Occipital lobe (tissue), 2 donors: ENCODE data around the gene PPP1R14D. TPM values are rescaled to one million over a fixed set of nuclear protein-coding genes. Genes with fewer than 3 reads are reported as not detected.
"Not testable (repeated sequence)": the region's sequence is repeated elsewhere in the genome, so short reads cannot be mapped to it uniquely, and the experiment has no call there.

Source experiments
- DNase-seq: peaks from one replicate; lab custom pipeline; 2025; lab: John Stamatoyannopoulos, UW
- total RNA-seq: library from RNA; depleted of rRNA; stranded (reverse); fragments of >200 nt; gene quantifications from one replicate; pipeline ENCODE4 v1.2.3, GENCODE V29; 2014

Gene PPP1R14D, protein sequence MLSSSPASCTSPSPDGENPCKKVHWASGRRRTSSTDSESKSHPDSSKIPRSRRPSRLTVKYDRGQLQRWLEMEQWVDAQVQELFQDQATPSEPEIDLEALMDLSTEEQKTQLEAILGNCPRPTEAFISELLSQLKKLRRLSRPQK
- total RNA-seq: not detected

- DNase-seq: no peak
Measured at GRCh38 chr15:40828447-40829036, at the start of gene PPP1R14D. TSS of gene PPP1R14D (minus strand) at chr15:40828708. CDS start at chr15:40828641, 67 bp downstream.

GRCh38 chr15:40877694-40878093 lies 49.2 kb upstream of the PPP1R14D start:
- no peak for DNase-seq

GRCh38 chr15:40875991-40876730 lies 47.7 kb upstream of the PPP1R14D start:
- no peak for DNase-seq

- DNase-seq: peak; percentile 38
Measured at GRCh38 chr15:40873694-40874561, 45.4 kb upstream of the PPP1R14D start, which contains the start of gene RHOV. TSS of gene RHOV (minus strand) at chr15:40874234. CDS start at chr15:40874139, 95 bp downstream.

DNA sequence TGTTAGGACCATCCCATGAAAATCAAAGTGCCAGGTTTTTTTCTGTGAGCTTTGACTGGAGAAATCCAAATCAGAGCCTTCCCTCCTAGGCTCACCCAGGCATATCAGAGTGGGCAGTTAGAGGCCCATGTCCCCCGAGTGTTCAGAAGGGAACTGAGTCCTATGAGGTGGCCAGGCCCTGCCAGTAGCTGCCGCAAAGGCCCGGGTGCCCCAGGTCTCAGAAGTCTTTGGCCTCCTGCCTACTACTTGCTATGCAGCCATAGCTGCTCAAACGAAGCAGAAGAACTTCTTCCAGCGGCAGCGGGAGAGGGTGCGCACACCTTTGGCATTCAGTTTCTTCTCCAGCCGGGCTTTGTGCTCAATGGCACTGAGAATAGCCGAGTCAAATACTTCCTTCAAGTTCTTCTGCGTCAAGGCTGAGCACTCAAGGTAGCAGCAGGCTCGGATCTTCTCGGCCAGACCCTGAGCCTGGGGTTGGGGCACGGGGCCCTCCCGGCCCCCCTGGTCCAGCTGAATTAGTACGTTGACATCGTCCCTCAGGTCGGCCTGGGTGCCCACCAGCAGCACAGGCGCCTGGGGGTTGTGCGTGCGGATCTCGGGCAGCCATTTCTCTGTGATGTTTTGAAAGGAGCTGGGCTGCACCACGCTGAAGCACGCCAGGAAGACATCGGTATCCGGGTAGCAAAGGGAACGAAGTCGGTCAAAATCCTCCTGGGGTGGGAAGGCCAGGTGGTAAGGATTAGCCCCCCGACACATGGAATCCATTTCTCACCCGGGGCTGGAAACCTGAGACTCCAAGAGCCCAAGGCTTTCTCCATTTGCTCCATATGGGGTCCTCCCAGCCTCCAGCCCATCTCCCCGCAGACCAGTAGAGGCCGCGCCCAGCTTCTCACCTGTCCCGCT lies 44.5 kb upstream of the PPP1R14D start:
- DNase-seq: no peak

GRCh38 chr15:40871749-40872617 lies 43.5 kb upstream of the PPP1R14D start:
- no peak for DNase-seq

GRCh38 chr15:40870716-40871115 lies 42.2 kb upstream of the PPP1R14D start:
- no peak for DNase-seq

- DNase-seq: no peak
Measured at GRCh38 chr15:40869686-40870085, 41.2 kb upstream of the PPP1R14D start.

DNA sequence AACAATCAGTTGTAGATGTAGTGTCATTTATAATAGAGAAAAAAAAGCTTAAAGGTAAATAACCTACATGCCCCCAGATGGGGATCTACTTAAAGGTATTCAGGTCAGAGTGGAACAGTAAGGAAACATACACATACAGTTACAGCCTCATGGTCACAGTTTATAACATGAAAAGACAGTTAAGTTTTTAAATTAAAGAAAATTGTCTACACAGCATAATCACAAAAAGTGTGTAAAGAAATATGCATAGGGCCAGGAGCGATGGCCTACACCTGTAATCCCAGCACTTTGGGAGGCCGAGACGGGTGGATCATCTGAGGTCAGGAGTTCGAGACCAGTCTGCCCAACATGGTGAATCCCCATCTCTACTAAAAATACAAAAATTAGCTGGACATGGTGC lies 38.7 kb upstream of the PPP1R14D start:
- no peak for DNase-seq

GRCh38 chr15:40863660-40864270 lies 35.3 kb upstream of the PPP1R14D start:
- no peak for DNase-seq

DNA sequence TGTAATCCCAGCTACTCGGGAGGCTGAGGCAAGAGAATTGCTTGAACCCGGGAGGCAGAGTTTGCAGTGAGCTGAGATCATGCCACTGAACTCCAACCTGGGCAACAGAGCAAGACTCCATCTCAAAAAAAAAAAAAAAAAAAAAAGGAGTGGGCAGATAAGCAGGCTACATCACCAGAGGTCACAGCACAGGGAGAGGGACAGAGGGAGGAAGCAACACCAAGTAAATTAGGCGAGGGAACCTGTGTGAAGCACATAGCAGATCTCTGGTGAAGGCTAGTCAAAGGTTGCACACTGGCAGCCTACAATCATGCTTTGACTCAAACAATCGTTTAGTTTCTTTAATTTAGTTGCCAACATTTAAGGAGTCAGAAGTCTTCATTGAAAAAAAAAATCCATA lies 32.6 kb upstream of the PPP1R14D start:
- DNase-seq: not testable (repeated sequence)

DNA sequence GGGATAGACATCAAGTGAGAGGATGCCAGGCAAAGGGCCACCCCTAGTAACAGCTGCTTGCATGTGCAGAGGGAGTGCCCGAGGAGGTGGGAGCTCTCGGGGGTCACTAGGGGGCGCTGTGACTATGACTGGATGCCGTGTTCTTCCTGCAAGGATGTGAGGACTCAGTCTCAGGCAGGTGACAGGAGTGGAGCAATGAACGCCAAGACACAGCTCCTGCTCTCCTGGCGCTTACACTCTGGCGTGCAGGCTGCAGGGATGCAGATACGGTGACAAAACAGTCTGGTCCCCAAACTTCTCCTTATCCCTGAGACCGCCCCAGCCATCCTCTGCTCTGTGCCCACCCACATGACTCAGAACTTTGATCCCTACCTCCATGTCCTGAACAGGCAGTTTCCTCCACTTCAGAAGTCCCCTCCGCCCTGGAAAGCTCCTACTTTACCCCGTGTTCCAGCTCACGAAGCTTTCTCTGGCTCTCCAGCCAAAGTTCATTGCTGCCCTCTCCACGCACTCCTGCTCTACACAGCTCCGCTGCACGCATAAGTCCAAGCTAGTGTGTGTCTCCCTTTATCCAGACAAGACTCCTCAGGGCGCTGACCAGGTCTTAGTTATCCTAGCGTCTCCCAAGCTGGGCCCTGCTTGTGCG lies 30.8 kb upstream of the PPP1R14D start:
- DNase-seq: peak; percentile 4

DNA sequence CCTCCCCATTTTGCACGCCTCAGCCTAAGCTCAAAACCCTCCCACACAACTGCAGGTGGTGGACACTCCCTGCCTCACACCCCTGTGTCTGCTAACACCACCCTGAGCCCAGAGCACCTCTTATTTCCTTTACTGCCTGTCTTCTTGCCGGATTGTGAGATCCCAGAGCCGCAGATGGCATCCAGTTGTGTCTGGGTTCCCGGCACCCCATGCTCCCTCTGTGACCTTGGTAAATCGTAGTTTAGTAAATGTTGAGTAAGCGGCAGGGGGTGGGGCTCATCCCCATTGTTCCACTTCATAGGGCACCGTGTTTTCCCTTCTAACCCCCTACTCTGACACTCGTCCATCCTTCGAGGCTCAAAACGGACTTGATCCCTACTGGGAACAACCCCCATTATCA lies 30.2 kb upstream of the PPP1R14D start:
- DNase-seq: no peak

GRCh38 chr15:40857601-40858341 lies 29.3 kb upstream of the PPP1R14D start:
- peak; percentile 35 for DNase-seq

GRCh38 chr15:40856746-40857145 lies 28.2 kb upstream of the PPP1R14D start:
- no peak for DNase-seq

GRCh38 chr15:40855706-40856234 lies 27.3 kb upstream of the PPP1R14D start:
- DNase-seq: no peak

GRCh38 chr15:40854161-40854560 lies 25.7 kb upstream of the PPP1R14D start:
- no peak for DNase-seq
